Ovary (tissue), 9 donors: ENCODE measurements around the gene LYPD5. TPM values are rescaled to one million over a fixed set of nuclear protein-coding genes. Genes with fewer than 3 reads are reported as not detected.
"Not testable (repeated sequence)": the region's sequence is repeated elsewhere in the genome, so short reads cannot be mapped to it uniquely, and the experiment has no call there.

ENCODE experiments used
- DNase-seq, 5 donors: peaks; one replicate each; pipeline ENCODE4 v3.0.0-alpha.2; 2019 to 2020
- H3K27ac ChIP-seq, 2 donors: fragments of 200-600 bp; one replicate each; pipeline versions ENCODE4 v1.5.1 to v1.8.0; 2019 to 2022
- H3K27me3 ChIP-seq: fragments of 200-600 bp; one replicate; pipeline ENCODE4 v1.8.0; 2022
- H3K36me3 ChIP-seq: fragments of 200-600 bp; sonication (generic); one replicate; pipeline ENCODE4 v1.5.1; 2019
- H3K4me1 ChIP-seq: one replicate; pipeline ENCODE4 v1.8.1; 2013; ENCODE audit warnings: mild to moderate bottlenecking, moderate library complexity; ENCODE audit not compliant: insufficient read depth
- H3K4me3 ChIP-seq: fragments of 200-600 bp; sonication (generic); one replicate; pipeline ENCODE4 v1.5.1; 2017
- H3K9me3 ChIP-seq, 2 donors: fragments of 200-600 bp in 1 of 2; sonication (generic) in 1 of 2; one replicate each; pipeline versions ENCODE4 v1.5.1 to v1.8.1; 2013 to 2019; ENCODE audit warnings: mild to moderate bottlenecking in 1 of 2, moderate library complexity in 1 of 2
- EP300 ChIP-seq: sonication (generic); formaldehyde crosslinking; IDR thresholded peaks from one replicate; pipeline ENCODE4 v1.6.1; 2017; ENCODE audit warnings: antibody characterized with exemption
- POLR2A ChIP-seq: fragments of 450-650 bp; IDR thresholded peaks from one replicate; pipeline ENCODE4 v1.6.1; 2017; ENCODE audit warnings: antibody characterized with exemption, mild to moderate bottlenecking, moderate library complexity
- WGBS, 3 donors: extraction: QIAGEN DNeasy Blood & Tissue Kit in 1 of 3; methylation state at CpG; one replicate each; pipeline versions ENCODE4 v1.1.5 to v1.1.7; 2013 to 2017; 5-methylcytosine and 5-hydroxymethylcytosine counted together
- intact Hi-C, 4 donors: fragments of 100-400 bp; cut with DNase I; formaldehyde crosslinking; loops; one replicate each; pipeline versions ENCODE4 v1.11.0 to v1.15.1; 2022 to 2023
- polyA plus RNA-seq, 2 donors: library from polyadenylated mRNA; stranded (reverse); fragments of 200-250 nt in 1 of 2; fragments of 350-450 nt in 1 of 2; fragmentation: Illumina TruSeq in 1 of 2; extraction: RNeasy Lipid Tissue Mini Kit (QIAGEN cat#74804) in 1 of 2; gene quantifications; one replicate each; pipeline ENCODE4 v1.2.3, GENCODE V29; 2013 to 2014
- total RNA-seq, 7 donors: library from RNA; depleted of rRNA in 2 of 7; stranded (reverse); fragments of >200 nt in 2 of 7; fragmentation: NEBNext Ultra II Directional in 3 of 7; extraction: Animal tissue kit (Norgen Biotek cat#: 25700) in 3 of 7; gene quantifications; one replicate each; pipeline versions ENCODE4 v1.1.0 to v1.2.4, GENCODE V29; 2016 to 2023
- TF ChIP-seq, protein P1 (sequence below), 3 donors: fragments of 450-650 bp in 2 of 3; fragments of 200-600 bp in 1 of 3; IDR thresholded peaks; one replicate each; pipeline versions ENCODE4 v1.5.1 to v1.8.0; 2016 to 2022; ENCODE audit warnings: antibody characterized with exemption in 3 of 3, mild to moderate bottlenecking in 1 of 3
- donor health status: DM: no; HTN: no; CAD: no; lungs with moderate emphysema.
- donor health status: DM: no; HTN: no; CAD: no.
- donor health status: Bipolar disorder and iron deficiency.
- donor health status: DM: yes; HTN: yes; CAD: no.
- donor health status: DM: no; HTN: no; CAD: no.
- donor health status: DM: yes; HTN: yes; CAD: no.

The LYPD5 gene
- total and polyA plus RNA-seq, 9 donors: 0.25 to 1.9 (median 0.79) TPM

DNA sequence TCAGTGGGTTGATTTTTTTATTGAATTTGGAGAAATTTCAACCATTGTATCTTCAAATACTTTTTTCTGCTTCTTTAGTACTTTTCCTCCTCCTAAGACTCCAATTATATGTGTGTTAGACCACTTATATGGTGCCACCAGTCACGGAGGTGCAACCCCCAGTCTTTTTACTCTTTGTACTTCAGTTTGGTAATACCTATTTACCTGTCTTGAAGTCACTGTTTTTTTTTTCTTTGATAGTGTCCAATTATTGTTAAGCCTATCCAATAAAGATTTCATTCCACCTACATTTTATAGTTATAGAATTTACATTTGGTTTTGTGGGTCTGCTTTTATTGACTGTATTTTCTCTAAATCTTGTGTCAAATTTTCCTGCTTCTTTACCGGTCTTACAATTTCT is 39.8 kb upstream of the LYPD5 start:
- H3K27ac ChIP-seq: no peak overlapping the region
- 75 to 97% (median 94%) methylated on average over 2 of the region's 2 CpGs for WGBS, 3 donors
- intact Hi-C loops: no loop called here
- H3K36me3 ChIP-seq: peaks cover 2% of the 10 kb centered on the region
- H3K4me1 ChIP-seq: no peaks in the 10 kb centered on the region
- H3K4me3 ChIP-seq: no peak overlapping the region
- TF ChIP-seq EP300: no peak
- TF ChIP-seq, protein P1, sequence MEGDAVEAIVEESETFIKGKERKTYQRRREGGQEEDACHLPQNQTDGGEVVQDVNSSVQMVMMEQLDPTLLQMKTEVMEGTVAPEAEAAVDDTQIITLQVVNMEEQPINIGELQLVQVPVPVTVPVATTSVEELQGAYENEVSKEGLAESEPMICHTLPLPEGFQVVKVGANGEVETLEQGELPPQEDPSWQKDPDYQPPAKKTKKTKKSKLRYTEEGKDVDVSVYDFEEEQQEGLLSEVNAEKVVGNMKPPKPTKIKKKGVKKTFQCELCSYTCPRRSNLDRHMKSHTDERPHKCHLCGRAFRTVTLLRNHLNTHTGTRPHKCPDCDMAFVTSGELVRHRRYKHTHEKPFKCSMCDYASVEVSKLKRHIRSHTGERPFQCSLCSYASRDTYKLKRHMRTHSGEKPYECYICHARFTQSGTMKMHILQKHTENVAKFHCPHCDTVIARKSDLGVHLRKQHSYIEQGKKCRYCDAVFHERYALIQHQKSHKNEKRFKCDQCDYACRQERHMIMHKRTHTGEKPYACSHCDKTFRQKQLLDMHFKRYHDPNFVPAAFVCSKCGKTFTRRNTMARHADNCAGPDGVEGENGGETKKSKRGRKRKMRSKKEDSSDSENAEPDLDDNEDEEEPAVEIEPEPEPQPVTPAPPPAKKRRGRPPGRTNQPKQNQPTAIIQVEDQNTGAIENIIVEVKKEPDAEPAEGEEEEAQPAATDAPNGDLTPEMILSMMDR (IDR thresholded peaks at IDR 0.05): no peak
- TF ChIP-seq POLR2A: no peak
- no peaks in the 10 kb centered on the region for H3K27me3 ChIP-seq
- peaks cover 6 to 47% of the 10 kb centered on the region in 2 donors for H3K9me3 ChIP-seq
- no peak for DNase-seq

DNA sequence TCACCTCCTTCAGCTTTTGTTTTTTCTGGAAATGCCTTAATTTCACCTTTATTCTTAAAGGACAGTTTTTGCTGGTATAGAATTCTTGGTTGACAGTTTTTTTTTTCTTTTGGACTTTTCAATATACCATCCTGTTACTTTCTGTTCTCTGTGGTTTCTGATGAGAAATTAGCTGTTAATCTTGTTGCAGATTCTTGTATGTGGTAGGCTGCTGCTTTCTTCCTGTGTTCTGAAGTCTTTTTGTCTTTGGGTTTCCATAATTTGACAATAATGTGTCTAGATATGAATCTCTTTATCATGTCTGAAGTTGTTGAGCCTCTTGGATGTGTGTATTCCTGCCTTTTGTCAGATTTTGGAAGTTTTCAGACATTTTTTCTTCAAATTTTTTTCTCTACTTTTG is 36.9 kb upstream of the LYPD5 start:
- TF ChIP-seq, protein P1 (IDR thresholded peaks at IDR 0.05): no peak
- no peak for TF ChIP-seq POLR2A
- TF ChIP-seq EP300: no peak
- Histone ChIP-seq H3K9me3 (peaks cover 6 to 51% of the 10 kb centered on the region in 2 donors), H3K27me3 (no peaks in the 10 kb centered on the region), H3K4me3 (no peak overlapping the region), H3K4me1 (no peaks in the 10 kb centered on the region), H3K27ac (no peak overlapping the region), H3K36me3 (peaks cover 6% of the 10 kb centered on the region)
- intact Hi-C loops: no loop called here
- no peak for DNase-seq

DNA sequence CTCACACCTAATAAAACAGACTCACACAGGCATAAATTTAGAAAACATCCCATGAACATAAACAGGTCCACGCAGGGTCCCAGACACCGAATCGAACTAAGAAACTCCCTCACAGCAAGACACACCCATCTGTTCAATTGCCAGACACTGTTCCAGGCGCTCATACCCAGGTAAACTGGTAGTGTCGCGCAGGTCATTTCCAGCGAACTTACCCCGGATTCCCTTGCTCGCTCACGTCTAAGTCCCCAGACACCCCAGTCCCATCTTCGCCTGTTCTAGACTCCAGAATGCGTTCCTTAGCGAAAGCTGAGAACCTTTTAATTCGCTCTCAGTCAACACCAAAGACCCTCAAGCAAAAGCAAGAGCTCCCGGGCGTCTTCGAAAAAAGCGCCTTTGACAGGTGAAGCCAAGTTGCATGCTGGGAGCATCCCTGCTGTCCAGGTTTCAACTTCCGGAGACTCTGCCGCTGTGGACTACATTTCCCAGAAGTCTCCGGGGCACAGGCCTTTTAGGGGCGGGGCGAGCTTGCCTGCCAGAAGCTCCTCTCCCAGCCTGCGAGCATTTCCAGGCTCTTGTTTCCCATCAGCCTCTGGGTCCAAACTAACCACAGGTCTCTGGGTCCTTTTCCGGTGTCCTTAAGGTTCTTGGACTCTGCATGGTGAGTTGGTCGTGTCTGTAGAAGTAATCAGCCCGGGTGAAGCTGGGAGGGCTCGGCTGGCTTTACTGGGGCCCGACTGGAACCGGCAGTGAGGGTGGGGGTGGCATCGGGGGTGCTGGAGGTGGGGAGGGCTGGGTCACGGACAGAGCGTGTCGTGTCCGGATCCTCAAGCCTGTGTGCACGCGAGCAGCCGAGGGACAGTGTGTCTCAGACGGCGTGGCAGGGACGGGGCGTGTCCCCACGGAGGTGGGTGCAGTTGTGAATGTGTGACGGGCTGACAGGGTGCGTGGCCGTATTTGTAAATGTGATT is 24.8 kb upstream of the LYPD5 start, which contains the start of gene ZNF283:
TSS of gene ZNF283 (plus strand) at position 535 of the 968 bp plus-strand sequence. CDS start 6,184 bp downstream, outside the sequence.
- peak within 1 kb of the TSS; percentile 62 for H3K4me3 ChIP-seq
- DNase-seq: peak; percentile 86 to 92 (median 91)
- intact Hi-C loops: no loop called here
- H3K4me1 ChIP-seq: peaks cover 6% of the 10 kb centered on the region
- no peaks in the 10 kb centered on the region for H3K27me3 ChIP-seq
- peak within 1 kb of the TSS in 1 of 2 donors; percentile 28 for H3K27ac ChIP-seq
- peaks cover 0 to 7% of the 10 kb centered on the region in 2 donors for H3K9me3 ChIP-seq
- WGBS, 3 donors: 6 to 8% (median 8%) methylated on average over 44 to 46 of the region's 46 CpGs
- no peak for TF ChIP-seq EP300
- no peak for TF ChIP-seq POLR2A
- TF ChIP-seq, protein P1 (IDR thresholded peaks at IDR 0.05): no peak
- H3K36me3 ChIP-seq: peaks cover 4% of the 10 kb centered on the region

DNA sequence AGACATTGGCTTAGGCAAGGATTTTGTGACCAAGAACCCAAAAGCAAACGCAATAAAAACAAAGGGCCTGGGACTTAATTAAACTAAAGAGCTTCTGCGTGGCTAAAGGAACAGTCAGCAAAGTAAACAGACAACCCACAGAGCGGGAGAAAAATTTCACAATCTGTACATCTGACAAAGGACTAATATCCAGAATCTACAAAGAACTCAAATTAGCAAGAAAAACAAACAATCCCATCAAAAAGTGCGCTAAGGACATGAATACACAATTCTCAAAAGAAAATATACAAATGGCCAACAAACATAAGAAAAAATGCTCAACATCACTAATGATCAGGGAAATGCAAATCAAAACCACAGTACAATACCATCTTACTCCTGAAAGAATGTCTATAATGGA is 22.3 kb upstream of the LYPD5 start:
- H3K4me1 ChIP-seq, H3K36me3 ChIP-seq, H3K9me3 ChIP-seq, intact Hi-C loops, DNase-seq, H3K4me3 ChIP-seq, H3K27me3 ChIP-seq, H3K27ac ChIP-seq: not testable (repeated sequence)
- WGBS, 3 donors: 58 to 60% (median 59%) methylated on average over 4 of the region's 4 CpGs

DNA sequence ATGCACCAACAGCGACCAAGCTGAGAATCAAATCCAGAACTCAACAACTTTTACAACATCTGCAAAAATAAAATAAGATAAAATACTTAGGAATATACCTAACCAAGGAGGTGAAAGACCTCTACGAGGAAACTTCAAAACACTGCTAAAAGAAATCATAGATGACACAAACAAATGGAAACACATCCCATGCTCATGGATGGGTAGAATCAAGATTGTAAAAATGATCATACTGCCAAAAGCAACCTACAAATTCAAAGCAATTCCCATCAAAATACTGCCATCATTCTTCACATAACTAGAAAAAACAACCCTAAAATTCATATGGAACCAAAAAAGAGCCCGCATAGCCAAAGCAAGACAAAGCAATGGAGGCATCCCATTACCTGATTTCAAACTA is 21.6 kb upstream of the LYPD5 start:
- H3K4me3 ChIP-seq, H3K4me1 ChIP-seq, H3K36me3 ChIP-seq, DNase-seq, intact Hi-C loops, H3K9me3 ChIP-seq, H3K27me3 ChIP-seq, H3K27ac ChIP-seq: not testable (repeated sequence)
- 75 to 78% (median 78%) methylated on average over 3 of the region's 3 CpGs for WGBS, 3 donors
